HG02763 (cell line): Measurements from ENCODE around the gene GCKR.
A peak's percentile ranks its signal among the peaks of the same experiment; 100 is the strongest.

Source experiments
- ATAC-seq: cut with Tn5 transposase; IDR thresholded peaks from one replicate; pipeline ENCODE4 v1.9.1; 2021; ENCODE audit warnings: mild to moderate bottlenecking, moderate library complexity; ENCODE audit not compliant: unreplicated experiment

Gene GCKR

GRCh38 chr2:27496357-27497287 is at the start of gene GCKR:
GCKR (plus strand) TSS chr2:27496839; CDS start chr2:27496905, 66 bp downstream.
- no peak for ATAC-seq

- ATAC-seq = no peak
Observed at GRCh38 chr2:27448381-27448780, 48.3 kb upstream of the GCKR start.

GRCh38 chr2:27451095-27451494 is 45.5 kb upstream of the GCKR start:
- no peak for ATAC-seq

GRCh38 chr2:27453968-27454367 is 42.7 kb upstream of the GCKR start:
- no peak for ATAC-seq

GRCh38 chr2:27461118-27461517 is 35.5 kb upstream of the GCKR start:
- ATAC-seq = no peak

GRCh38 chr2:27464443-27464842 is 32.2 kb upstream of the GCKR start:
- ATAC-seq = no peak

GRCh38 chr2:27471961-27472360 is 24.7 kb upstream of the GCKR start:
- no peak for ATAC-seq

- no peak for ATAC-seq
Observed at GRCh38 chr2:27485496-27485895, 11.1 kb upstream of the GCKR start.

GRCh38 chr2:27489118-27489497 is 7.5 kb upstream of the GCKR start:
- no peak for ATAC-seq

- ATAC-seq = peak; percentile 90
Observed at GRCh38 chr2:27489498-27490397, 6.9 kb upstream of the GCKR start, which contains the start of gene IFT172. IFT172 (minus strand) TSS chr2:27489743; CDS start chr2:27489653, 90 bp downstream.

GRCh38 chr2:27492557-27492956 is 4.1 kb upstream of the GCKR start:
- ATAC-seq = no peak

GRCh38 chr2:27493948-27494283 is 2.7 kb upstream of the GCKR start:
- ATAC-seq = no peak

GRCh38 chr2:27494284-27494943 is 2.2 kb upstream of the GCKR start:
- no peak for ATAC-seq

- no peak for ATAC-seq
Observed at GRCh38 chr2:27494944-27495554, 1.6 kb upstream of the GCKR start, which contains the start of gene FNDC4. FNDC4 (minus strand) TSS chr2:27495200; CDS start chr2:27494679, 521 bp downstream.

GRCh38 chr2:27495840-27496356 is 741 bp upstream of the GCKR start:
- ATAC-seq = no peak

GRCh38 chr2:27497288-27497627 is 619 bp downstream of the GCKR start:
- no peak for ATAC-seq

- no peak for ATAC-seq
Observed at GRCh38 chr2:27498975-27499374, 2.3 kb downstream of the GCKR start.

GRCh38 chr2:27501042-27501441 is 4.4 kb downstream of the GCKR start:
- ATAC-seq = no peak

- ATAC-seq = no peak
Observed at GRCh38 chr2:27502142-27502541, 5.5 kb downstream of the GCKR start.

GRCh38 chr2:27506587-27506986 is 9.9 kb downstream of the GCKR start:
- ATAC-seq = no peak
